ENCODE measurements around the gene MARF1. TPM values are rescaled to one million over a fixed set of nuclear protein-coding genes. Genes with fewer than 3 reads are reported as not detected.

MARF1 gene
- total RNA-seq, 1 donor = 25.7 TPM

- H3K36me3 ChIP-seq (ENCODE audit: insufficient read depth, low read length) = peaks cover 60% of the 10 kb centered on the region
- H3K4me1 ChIP-seq (ENCODE audit: insufficient read depth, low read length) = peaks cover 14% of the 10 kb centered on the region
- H3K9me3 ChIP-seq (ENCODE audit: low read depth, low read length) = no peaks in the 10 kb centered on the region
- peaks cover 9% of the 10 kb centered on the region for H3K79me2 ChIP-seq (ENCODE audit: insufficient read depth, low read length)
- peak; percentile 55 for DNase-seq (ENCODE audit: insufficient read length, low spot score, missing footprints)
- H2AFZ ChIP-seq (ENCODE audit: low read length) = no peak overlapping the region
- H3K4me3 ChIP-seq (ENCODE audit: insufficient read depth, low read length) = no peak overlapping the region
- H3K27me3 ChIP-seq (ENCODE audit: insufficient read depth, low read length) = no peaks in the 10 kb centered on the region
- H3K4me2 ChIP-seq (ENCODE audit: insufficient read depth, low read length) = no peak overlapping the region
- TF ChIP-seq CTCF (IDR thresholded peaks at IDR 0.05; ENCODE audit: extremely low read depth, low read depth, low read length) = no peak
- H4K20me1 ChIP-seq (ENCODE audit: insufficient read depth, low read length) = peaks cover 3% of the 10 kb centered on the region
- H3K27ac ChIP-seq (ENCODE audit: low read depth, low read length) = peak overlapping the region; percentile 39
These were observed 46.3 kb upstream of the MARF1 start for GRCh38 chr16:15689290-15689689.

- TF ChIP-seq CTCF (IDR thresholded peaks at IDR 0.05; ENCODE audit: extremely low read depth, low read depth, low read length) = no peak
- no peaks in the 10 kb centered on the region for H3K27me3 ChIP-seq (ENCODE audit: insufficient read depth, low read length)
- H4K20me1 ChIP-seq (ENCODE audit: insufficient read depth, low read length) = peaks cover 3% of the 10 kb centered on the region
- H3K36me3 ChIP-seq (ENCODE audit: insufficient read depth, low read length) = peaks cover 39% of the 10 kb centered on the region
- H3K9me3 ChIP-seq (ENCODE audit: low read depth, low read length) = no peaks in the 10 kb centered on the region
- no peak overlapping the region for H3K27ac ChIP-seq (ENCODE audit: low read depth, low read length)
- no peak for DNase-seq (ENCODE audit: insufficient read length, low spot score, missing footprints)
- H3K4me2 ChIP-seq (ENCODE audit: insufficient read depth, low read length) = no peak overlapping the region
- peaks cover 14% of the 10 kb centered on the region for H3K4me1 ChIP-seq (ENCODE audit: insufficient read depth, low read length)
- H2AFZ ChIP-seq (ENCODE audit: low read length) = no peak overlapping the region
- H3K79me2 ChIP-seq (ENCODE audit: insufficient read depth, low read length) = peaks cover 11% of the 10 kb centered on the region
- H3K4me3 ChIP-seq (ENCODE audit: insufficient read depth, low read length) = no peak overlapping the region
These were observed 43.3 kb upstream of the MARF1 start for GRCh38 chr16:15686287-15686686.

- no peaks in the 10 kb centered on the region for H3K9me3 ChIP-seq (ENCODE audit: low read depth, low read length)
- peaks cover 3% of the 10 kb centered on the region for H4K20me1 ChIP-seq (ENCODE audit: insufficient read depth, low read length)
- TF ChIP-seq CTCF (IDR thresholded peaks at IDR 0.05; ENCODE audit: extremely low read depth, low read depth, low read length) = peak; percentile 72
- H3K36me3 ChIP-seq (ENCODE audit: insufficient read depth, low read length) = peaks cover 34% of the 10 kb centered on the region
- H3K4me2 ChIP-seq (ENCODE audit: insufficient read depth, low read length) = no peak overlapping the region
- no peaks in the 10 kb centered on the region for H3K4me1 ChIP-seq (ENCODE audit: insufficient read depth, low read length)
- H2AFZ ChIP-seq (ENCODE audit: low read length) = no peak overlapping the region
- peak overlapping the region; percentile 68 for H3K27ac ChIP-seq (ENCODE audit: low read depth, low read length)
- peak; percentile 85 for DNase-seq (ENCODE audit: insufficient read length, low spot score, missing footprints)
- no peaks in the 10 kb centered on the region for H3K27me3 ChIP-seq (ENCODE audit: insufficient read depth, low read length)
- H3K4me3 ChIP-seq (ENCODE audit: insufficient read depth, low read length) = no peak overlapping the region
- H3K79me2 ChIP-seq (ENCODE audit: insufficient read depth, low read length) = peaks cover 24% of the 10 kb centered on the region
These were observed 39.2 kb upstream of the MARF1 start for GRCh38 chr16:15682105-15682570.

GRCh38 chr16:15677447-15677846 lies 34.5 kb upstream of the MARF1 start:
- Histone ChIP-seq H3K27ac (ENCODE audit: low read depth, low read length) (no peak overlapping the region), H3K36me3 (ENCODE audit: insufficient read depth, low read length) (peaks cover 22% of the 10 kb centered on the region), H2AFZ (ENCODE audit: low read length) (no peak overlapping the region), H3K4me2 (ENCODE audit: insufficient read depth, low read length) (no peak overlapping the region), H3K4me1 (ENCODE audit: insufficient read depth, low read length) (peaks cover 9% of the 10 kb centered on the region), H3K9me3 (ENCODE audit: low read depth, low read length) (no peaks in the 10 kb centered on the region), H3K4me3 (ENCODE audit: insufficient read depth, low read length) (no peak overlapping the region), H3K27me3 (ENCODE audit: insufficient read depth, low read length) (no peaks in the 10 kb centered on the region), H4K20me1 (ENCODE audit: insufficient read depth, low read length) (no peaks in the 10 kb centered on the region), H3K79me2 (ENCODE audit: insufficient read depth, low read length) (peaks cover 49% of the 10 kb centered on the region)
- DNase-seq (ENCODE audit: insufficient read length, low spot score, missing footprints) = no peak
- TF ChIP-seq CTCF (IDR thresholded peaks at IDR 0.05; ENCODE audit: extremely low read depth, low read depth, low read length) = no peak

Data from osteoblast (primary cell).